Duodenal mucosa (tissue), 2 donors: Measurements from ENCODE around the gene DACT2.
"Not testable (repeated sequence)": the region's sequence is repeated elsewhere in the genome, so short reads cannot be mapped to it uniquely, and the experiment has no call there.

Experiments used
- H3K27ac ChIP-seq: one replicate; pipeline ENCODE4 v1.7.0; 2013; ENCODE audit warnings: low read depth, low read length
- H3K27me3 ChIP-seq, 2 donors: one replicate each; pipeline ENCODE4 v1.7.0; 2013; ENCODE audit warnings: low read length in 2 of 2, control low read depth in 1 of 2; ENCODE audit not compliant: insufficient read depth in 2 of 2, control insufficient read depth in 1 of 2
- H3K36me3 ChIP-seq, 2 donors: one replicate each; pipeline ENCODE4 v1.7.0; 2013; ENCODE audit warnings: low read length in 2 of 2, control low read depth in 1 of 2; ENCODE audit not compliant: insufficient read depth in 2 of 2, control insufficient read depth in 1 of 2
- H3K4me1 ChIP-seq, 2 donors: one replicate each; pipeline ENCODE4 v1.7.0; 2013; ENCODE audit warnings: low read length in 2 of 2, control low read depth in 1 of 2; ENCODE audit not compliant: insufficient read depth in 2 of 2, control insufficient read depth in 1 of 2
- H3K4me3 ChIP-seq, 2 donors: one replicate each; pipeline ENCODE4 v1.7.0; 2013; ENCODE audit warnings: low read length in 2 of 2, low read depth in 1 of 2
- H3K9ac ChIP-seq, 2 donors: one replicate each; pipeline ENCODE4 v1.7.0; 2013; ENCODE audit warnings: low read length in 2 of 2, low read depth in 1 of 2
- H3K9me3 ChIP-seq, 2 donors: one replicate each; pipeline ENCODE4 v1.7.0; 2013; ENCODE audit warnings: low read length in 2 of 2, control low read depth in 1 of 2; ENCODE audit not compliant: control insufficient read depth in 1 of 2

DACT2 gene

GRCh38 chr6:168292826-168293225 is 26.8 kb downstream of the DACT2 start:
- no peaks in the 10 kb centered on the region for H3K36me3 ChIP-seq
- H3K9me3 ChIP-seq: no peaks in the 10 kb centered on the region
- H3K27ac ChIP-seq: no peak overlapping the region
- H3K27me3 ChIP-seq: no peaks in the 10 kb centered on the region
- no peaks in the 10 kb centered on the region for H3K4me1 ChIP-seq
- H3K4me3 ChIP-seq: no peak overlapping the region
- H3K9ac ChIP-seq: no peak overlapping the region

DNA sequence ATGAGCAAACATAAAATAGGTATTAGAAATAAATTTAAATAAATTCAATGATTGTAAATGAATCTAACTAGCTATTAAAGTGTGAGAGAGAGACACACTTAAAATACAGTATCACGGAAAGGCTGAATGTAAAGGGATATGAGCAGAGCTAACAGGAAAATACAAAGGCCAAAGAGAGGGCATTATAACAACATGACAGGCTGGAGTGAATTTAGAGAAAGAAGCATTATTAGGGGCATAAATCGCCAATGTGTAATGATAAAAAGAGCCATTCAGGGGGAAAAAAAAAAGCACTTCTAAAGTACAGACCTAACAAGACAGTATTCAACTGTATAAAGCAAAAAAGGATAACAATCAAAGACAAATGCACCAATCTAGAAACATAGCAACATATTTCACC is 28.1 kb downstream of the DACT2 start:
- H3K9ac ChIP-seq: no peak overlapping the region
- H3K36me3 ChIP-seq: no peaks in the 10 kb centered on the region
- no peak overlapping the region for H3K27ac ChIP-seq
- H3K4me1 ChIP-seq: no peaks in the 10 kb centered on the region
- H3K4me3 ChIP-seq: no peak overlapping the region
- no peaks in the 10 kb centered on the region for H3K9me3 ChIP-seq
- no peaks in the 10 kb centered on the region for H3K27me3 ChIP-seq

DNA sequence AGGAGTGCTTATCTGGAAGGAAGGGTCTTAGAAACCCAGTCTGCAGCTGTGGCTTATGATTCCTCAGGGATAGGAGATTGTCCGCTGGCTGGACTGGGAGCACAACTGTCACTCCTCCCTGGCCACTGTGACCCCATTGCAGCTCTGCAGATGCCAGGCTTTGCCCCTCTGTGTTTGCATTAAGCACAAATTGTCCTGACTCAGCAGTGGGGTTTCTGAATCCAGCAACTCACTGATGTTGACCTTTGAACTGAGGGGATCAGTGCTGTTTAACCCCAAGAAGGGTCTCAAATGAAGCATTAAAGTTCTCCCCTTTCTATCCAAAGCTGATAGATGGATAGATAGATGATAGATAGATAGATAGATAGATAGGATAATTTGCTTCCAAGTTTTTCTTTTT is 29.5 kb downstream of the DACT2 start:
- Histone ChIP-seq H3K36me3 (no peaks in the 10 kb centered on the region), H3K9me3 (no peaks in the 10 kb centered on the region), H3K9ac (no peak overlapping the region), H3K27me3 (no peaks in the 10 kb centered on the region), H3K27ac (no peak overlapping the region), H3K4me3 (no peak overlapping the region), H3K4me1 (no peaks in the 10 kb centered on the region)

GRCh38 chr6:168289571-168289962 is 30.0 kb downstream of the DACT2 start:
- H3K4me3 ChIP-seq: no peak overlapping the region
- no peaks in the 10 kb centered on the region for H3K36me3 ChIP-seq
- no peaks in the 10 kb centered on the region for H3K9me3 ChIP-seq
- H3K4me1 ChIP-seq: no peaks in the 10 kb centered on the region
- H3K27me3 ChIP-seq: no peaks in the 10 kb centered on the region
- H3K27ac ChIP-seq: no peak overlapping the region
- H3K9ac ChIP-seq: no peak overlapping the region

GRCh38 chr6:168288781-168289570 is 30.6 kb downstream of the DACT2 start:
- Histone ChIP-seq H3K4me1 (no peaks in the 10 kb centered on the region), H3K36me3 (no peaks in the 10 kb centered on the region), H3K27ac (no peak overlapping the region), H3K9me3 (no peaks in the 10 kb centered on the region), H3K4me3 (no peak overlapping the region), H3K27me3 (no peaks in the 10 kb centered on the region), H3K9ac (no peak overlapping the region)

DNA sequence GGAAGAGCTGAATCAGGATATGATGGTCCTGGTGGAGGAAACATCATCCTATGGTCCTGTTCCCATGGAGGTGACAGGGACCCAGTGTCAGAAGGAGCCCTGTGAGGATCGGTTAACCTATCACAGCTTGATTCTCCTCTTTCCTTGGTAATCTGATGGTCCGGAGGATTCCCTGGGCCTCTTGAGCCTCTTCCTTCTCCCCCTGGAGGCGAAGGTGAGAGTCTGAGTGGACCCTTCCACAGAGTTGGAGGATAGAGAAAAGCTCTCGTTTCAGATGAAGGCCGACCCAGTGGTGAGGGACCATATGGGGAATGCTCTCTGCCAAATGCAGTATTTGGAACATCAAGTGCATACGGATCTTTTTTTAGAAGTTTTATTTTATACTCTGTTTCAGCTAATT is 32.1 kb downstream of the DACT2 start:
- not testable (repeated sequence) for H3K27me3 ChIP-seq, H3K27ac ChIP-seq, H3K36me3 ChIP-seq, H3K9ac ChIP-seq, H3K4me1 ChIP-seq, H3K4me3 ChIP-seq, H3K9me3 ChIP-seq

GRCh38 chr6:168286771-168287446 is 32.7 kb downstream of the DACT2 start:
- H3K4me3 ChIP-seq, H3K9me3 ChIP-seq, H3K9ac ChIP-seq, H3K27ac ChIP-seq, H3K36me3 ChIP-seq, H3K4me1 ChIP-seq, H3K27me3 ChIP-seq: not testable (repeated sequence)

DNA sequence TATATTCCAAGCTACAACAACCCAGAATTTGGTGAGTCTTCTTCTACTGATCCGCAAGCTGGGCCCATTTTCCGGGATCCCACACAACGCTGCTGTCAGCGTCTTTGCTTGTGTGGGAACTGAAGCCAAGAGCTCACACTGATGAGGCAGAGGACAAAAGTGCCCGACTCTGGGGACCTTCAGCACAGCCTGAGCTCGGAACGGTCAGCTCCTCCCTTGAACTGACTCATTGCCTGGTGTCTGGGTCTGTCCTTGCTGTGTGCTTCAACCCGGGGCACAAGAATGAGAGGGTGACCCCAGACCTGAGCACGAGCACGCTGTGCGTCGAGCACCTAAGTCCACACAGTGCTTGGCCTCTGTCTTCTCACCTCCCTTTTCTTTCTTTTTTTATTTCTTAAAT is 33.5 kb downstream of the DACT2 start:
- Histone ChIP-seq H3K4me3 (no peak overlapping the region), H3K36me3 (no peaks in the 10 kb centered on the region), H3K9me3 (no peaks in the 10 kb centered on the region), H3K9ac (no peak overlapping the region), H3K4me1 (no peaks in the 10 kb centered on the region), H3K27ac (no peak overlapping the region), H3K27me3 (no peaks in the 10 kb centered on the region)

GRCh38 chr6:168285456-168285855 is 34.1 kb downstream of the DACT2 start:
- H3K27ac ChIP-seq: no peak overlapping the region
- no peaks in the 10 kb centered on the region for H3K36me3 ChIP-seq
- no peak overlapping the region for H3K4me3 ChIP-seq
- no peaks in the 10 kb centered on the region for H3K27me3 ChIP-seq
- H3K9ac ChIP-seq: no peak overlapping the region
- no peaks in the 10 kb centered on the region for H3K4me1 ChIP-seq
- H3K9me3 ChIP-seq: no peaks in the 10 kb centered on the region

- no peaks in the 10 kb centered on the region for H3K36me3 ChIP-seq
- H3K9ac ChIP-seq: no peak overlapping the region
- H3K27me3 ChIP-seq: no peaks in the 10 kb centered on the region
- no peaks in the 10 kb centered on the region for H3K4me1 ChIP-seq
- H3K4me3 ChIP-seq: no peak overlapping the region
- no peak overlapping the region for H3K27ac ChIP-seq
- H3K9me3 ChIP-seq: no peaks in the 10 kb centered on the region
Observed at GRCh38 chr6:168284187-168284586, 35.4 kb downstream of the DACT2 start.
